GM18511 (cell line): Measurements from ENCODE around the gene VCL.
A peak's percentile ranks its signal among the peaks of the same experiment; 100 is the strongest.
"Not testable (repeated sequence)": the region's sequence is repeated elsewhere in the genome, so short reads cannot be mapped to it uniquely, and the experiment has no call there.

ENCODE experiments used
- ATAC-seq: cut with Tn5 transposase; IDR thresholded peaks from one replicate; pipeline ENCODE4 v1.9.1; 2021; ENCODE audit warnings: mild to moderate bottlenecking, moderate library complexity; ENCODE audit not compliant: unreplicated experiment

VCL gene

GRCh38 chr10:73997787-73998622 lies at the start of gene VCL:
TSS of gene VCL (plus strand) at chr10:73998116. CDS start at chr10:73998208, 92 bp downstream.
- peak; percentile 97 for ATAC-seq

- ATAC-seq = no peak
These were observed 48.8 kb upstream of the VCL start for GRCh38 chr10:73948947-73949633.

GRCh38 chr10:73950155-73950948 lies 47.6 kb upstream of the VCL start:
- no peak for ATAC-seq

DNA sequence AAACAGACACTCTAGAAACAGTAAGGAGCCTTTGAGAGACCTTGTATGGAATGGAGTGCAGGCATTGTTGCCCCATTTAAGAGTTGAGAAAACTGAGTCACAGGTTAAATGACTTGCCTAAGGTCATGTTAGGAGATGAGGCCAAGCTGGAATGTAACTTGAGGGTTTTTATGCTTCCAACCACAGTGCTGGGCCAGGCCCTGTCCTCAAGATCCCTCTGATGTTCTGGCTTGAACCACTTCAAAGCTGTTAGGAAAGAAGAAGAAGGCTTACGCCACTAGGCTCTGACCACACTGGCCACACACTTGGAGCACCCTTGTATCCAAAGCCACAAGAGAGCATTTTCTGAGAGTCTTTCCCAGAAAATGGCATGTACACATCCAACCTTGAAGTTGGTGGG lies 44.3 kb upstream of the VCL start:
- no peak for ATAC-seq

- ATAC-seq = no peak
These were observed 43.2 kb upstream of the VCL start for GRCh38 chr10:73954737-73955136.

DNA sequence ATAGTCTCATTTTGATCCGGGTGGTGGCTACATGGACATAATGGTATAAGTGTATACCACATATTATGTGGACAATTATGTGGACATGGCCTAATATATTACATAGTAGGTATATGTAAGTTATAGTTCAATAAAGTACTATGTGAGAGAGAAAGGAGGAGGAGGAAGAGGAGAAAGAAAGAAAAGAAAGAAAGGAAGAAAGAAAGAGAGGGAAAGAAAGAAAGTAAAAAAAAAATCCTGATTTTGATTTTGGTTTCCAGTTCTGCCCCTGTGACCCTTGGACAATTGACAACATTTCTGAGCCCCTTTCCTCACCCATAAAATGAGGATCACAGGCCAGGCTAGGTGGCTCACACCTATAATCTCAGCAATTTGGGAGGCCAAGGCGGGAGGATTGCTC lies 42.2 kb upstream of the VCL start:
- no peak for ATAC-seq

DNA sequence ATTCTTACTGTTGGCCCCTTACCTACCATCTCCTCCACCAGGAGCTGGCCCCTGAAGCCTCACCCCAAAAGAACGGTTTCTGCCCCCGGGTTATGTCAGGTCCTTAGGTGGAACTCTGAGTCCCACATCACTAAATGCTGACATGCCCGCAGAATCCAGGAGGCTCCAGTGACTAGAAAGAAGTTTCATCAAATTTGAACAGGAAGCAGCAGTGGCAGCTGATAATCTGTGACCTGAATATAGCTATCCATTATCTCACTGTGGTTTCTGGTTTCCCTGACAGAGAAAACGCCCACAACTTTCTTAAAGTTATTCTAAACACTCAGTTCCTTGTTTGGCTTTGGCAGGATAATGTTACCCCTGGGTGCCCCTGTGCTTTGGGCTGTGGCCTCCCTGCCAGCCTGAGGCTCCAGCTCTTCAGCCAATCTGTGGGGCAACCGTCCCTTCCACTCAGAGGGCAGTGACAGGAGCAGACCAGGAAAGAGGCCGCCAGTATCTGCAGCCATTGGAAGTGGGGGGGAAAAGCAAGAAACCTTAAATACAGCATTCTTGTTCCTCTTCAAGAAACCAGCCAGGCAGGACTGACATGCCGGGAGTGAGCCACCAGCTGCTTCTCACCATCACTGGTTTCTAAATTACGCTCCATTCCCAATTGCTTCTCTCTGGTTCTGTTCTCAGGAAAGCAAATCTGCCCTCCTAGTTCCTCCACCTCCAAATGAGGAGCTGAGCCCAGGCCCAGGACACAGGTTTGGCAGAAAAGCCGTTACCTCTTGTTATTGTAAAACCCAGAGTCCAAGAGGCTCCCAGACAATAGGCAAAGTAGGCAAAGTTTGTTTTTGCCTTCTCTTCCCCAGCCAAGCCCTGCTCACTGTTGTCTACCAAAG lies 41.2 kb upstream of the VCL start:
- peak; percentile 69 for ATAC-seq

DNA sequence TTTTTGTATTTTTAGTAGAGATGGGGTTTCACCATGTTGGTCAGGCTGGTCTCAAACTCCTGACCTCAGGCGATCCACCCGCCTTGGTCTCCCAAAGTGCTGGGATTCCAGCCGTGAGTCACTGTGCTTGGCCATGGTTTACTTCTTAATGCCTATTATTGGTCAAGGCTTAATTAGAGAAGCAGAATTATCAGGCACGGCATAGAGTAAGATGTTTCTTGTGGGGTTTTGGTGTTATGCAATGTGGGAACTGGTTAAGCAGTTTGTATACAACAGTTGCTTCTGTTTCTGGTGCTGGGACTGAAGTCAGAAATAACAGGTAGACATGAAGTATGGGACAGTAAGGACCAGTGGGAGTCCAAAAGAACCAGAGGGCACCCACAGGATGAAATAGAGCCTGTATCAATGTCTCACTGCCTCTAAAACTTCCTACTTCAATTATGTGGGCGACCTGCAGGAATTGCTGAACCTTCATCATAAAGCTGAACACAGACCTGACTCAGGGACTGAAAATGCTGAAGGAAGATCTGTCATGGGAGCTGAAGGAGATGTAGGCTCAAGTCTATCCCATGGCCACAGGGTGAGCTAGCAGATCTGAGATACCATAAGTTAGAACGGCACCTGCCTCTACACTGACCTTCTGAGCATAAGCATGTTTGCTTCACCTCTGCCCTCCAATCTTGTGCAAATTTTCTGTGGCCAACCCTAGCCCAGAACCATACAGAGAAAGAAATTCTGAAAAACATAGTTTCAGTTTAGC lies 38.3 kb upstream of the VCL start:
- no peak for ATAC-seq

- ATAC-seq = no peak
These were observed 35.5 kb upstream of the VCL start for GRCh38 chr10:73962386-73962785.

DNA sequence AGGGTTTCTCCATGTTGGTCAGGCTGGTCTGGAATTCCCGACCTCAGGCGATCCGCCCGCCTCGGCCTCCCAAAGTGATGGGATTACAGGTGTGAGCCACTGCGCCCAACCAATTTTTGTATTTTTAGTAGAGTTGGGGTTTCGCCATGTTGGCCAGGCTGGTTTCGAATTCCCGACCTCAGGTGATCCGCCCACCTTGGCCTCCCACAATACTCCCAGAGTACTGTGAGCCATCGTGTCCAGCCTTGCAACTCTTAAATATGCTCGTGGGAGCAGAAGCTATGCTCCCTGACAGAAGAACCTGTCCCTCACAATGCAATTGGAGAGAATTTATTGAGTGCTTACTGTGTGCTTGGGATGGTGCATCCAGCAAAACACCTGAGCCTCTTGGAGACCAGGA lies 34.4 kb upstream of the VCL start:
- not testable (repeated sequence) for ATAC-seq

- no peak for ATAC-seq
These were observed 33.2 kb upstream of the VCL start for GRCh38 chr10:73964743-73965142.

DNA sequence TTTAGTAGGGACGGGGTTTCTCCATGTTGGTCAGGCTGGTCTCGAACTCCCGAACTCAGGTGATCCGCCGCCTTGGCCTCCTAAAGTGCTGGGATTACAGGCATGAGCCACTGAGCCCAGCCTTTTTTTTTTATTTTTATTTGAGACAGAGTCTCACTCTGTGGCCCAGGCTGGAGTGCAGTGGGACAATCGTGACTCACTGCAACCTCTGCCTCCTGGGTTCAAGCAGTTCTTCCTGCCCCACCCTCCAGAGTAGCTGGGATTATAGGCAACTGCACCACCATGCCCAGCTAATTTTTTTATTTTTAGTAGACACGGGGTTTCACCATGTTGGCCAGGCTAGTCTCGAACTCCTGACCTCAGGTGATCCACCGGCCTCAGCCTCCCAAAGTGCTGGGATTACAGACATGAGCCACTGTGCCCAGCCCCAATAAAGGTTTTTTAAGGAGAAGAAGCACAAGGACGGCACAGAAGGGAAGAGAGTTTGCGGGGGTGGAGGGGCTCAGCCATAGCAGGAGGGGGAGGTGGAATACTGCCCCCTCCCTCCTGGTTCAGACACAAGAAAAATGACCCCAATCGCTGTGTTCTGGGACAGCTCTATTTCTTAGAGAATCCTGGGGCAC lies 32.5 kb upstream of the VCL start:
- ATAC-seq = not testable (repeated sequence)

GRCh38 chr10:73965890-73966768 lies 31.8 kb upstream of the VCL start:
- no peak for ATAC-seq

- ATAC-seq = no peak
These were observed 30.9 kb upstream of the VCL start for GRCh38 chr10:73967022-73967429.

GRCh38 chr10:73967544-73967943 lies 30.4 kb upstream of the VCL start:
- no peak for ATAC-seq

DNA sequence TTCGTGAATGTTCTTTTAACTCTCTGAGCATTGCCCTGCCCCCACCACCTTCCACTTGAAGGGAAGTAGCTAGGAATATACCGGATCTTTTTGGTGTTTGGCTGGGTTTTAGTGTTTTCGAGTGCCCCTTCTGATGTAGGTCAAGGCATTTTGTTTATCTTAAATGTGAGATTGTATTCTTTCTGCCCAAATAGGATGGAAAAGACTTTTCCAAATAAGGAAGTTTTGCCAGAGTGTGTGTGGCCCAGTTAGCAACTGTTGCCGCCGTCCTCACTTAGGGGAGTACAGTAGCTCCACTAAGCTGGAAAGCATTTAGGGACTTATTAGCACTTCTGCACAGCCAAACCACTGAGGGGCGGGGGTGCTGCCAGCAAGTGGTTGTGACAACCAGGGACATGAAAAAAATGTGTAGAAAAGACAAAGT lies 29.8 kb upstream of the VCL start:
- no peak for ATAC-seq

GRCh38 chr10:73969224-73969841 lies 28.6 kb upstream of the VCL start:
- no peak for ATAC-seq

- no peak for ATAC-seq
These were observed 27.1 kb upstream of the VCL start for GRCh38 chr10:73970845-73971244.
